A549 treated with AZD2906 at 1 μM for 4 hours (cell line): ENCODE measurements around the gene MON1A. TPM values are rescaled to one million over a fixed set of nuclear protein-coding genes. Genes with fewer than 3 reads are reported as not detected.

Experiments used
- total RNA-seq: library from RNA; stranded (reverse); fragments of 200-300 nt; extraction: Qiagen RNA extraction; gene quantifications from 5 replicates; pipeline ENCODE4 v1.2.3, GENCODE V29; 2022

Gene MON1A
- total RNA-seq = 5.6 to 9.0 TPM (median 8.0 TPM) in 5 replicates

DNA sequence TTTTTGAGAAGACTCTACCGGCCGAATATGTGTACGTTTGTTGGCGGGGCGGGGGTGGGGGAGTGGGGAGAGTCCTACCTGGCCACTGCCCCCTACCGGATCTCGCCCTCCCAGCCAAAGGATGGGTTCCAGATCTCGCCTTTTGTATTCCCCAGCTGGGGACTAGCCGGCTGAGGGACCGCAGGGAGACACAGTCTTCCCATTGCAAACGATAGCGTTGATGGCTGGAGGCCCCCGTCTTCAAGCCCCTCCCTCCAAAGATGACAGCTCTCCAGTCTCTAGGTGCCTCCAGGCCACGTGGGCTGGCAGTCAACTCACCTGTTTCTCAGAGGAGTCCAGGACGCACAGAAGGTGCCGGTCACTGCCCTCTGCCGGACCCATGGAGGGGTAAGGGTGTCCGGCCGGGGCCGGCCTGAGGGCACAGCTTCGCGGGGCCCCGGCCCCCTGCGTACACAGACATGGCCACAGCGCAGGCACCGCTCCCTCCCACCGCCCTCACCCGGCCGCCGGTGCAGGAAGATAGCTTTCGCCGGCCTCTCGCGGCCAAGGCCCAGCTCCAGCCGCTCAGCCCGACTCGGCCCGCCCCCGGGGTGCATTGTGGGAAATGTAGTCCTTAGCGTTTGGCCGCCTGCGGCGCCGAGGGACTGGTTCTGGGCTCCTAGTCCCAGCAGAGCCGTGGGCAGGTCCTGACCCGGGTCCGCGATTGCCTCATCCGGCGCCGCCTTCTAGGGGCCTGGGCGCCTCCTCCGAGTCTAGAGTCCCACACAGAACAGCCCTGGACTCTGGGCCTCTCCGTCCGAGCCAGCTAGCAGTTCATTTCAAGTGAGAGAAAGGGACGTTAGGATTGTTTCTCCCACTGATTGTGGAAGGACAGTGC, at the start of gene MON1A:
TSS of gene MON1A (minus strand) at position 521 of the 877 bp plus-strand sequence. CDS start 16,465 bp downstream, outside the sequence.

GRCh38 chr3:49939858-49940666, 10.5 kb upstream of the MON1A start, which contains the start of gene RBM6:
Gene RBM6, plus strand, starts transcription at chr3:49940150. Its CDS starts 22,492 bp downstream, at chr3:49962642.

GRCh38 chr3:49903451-49904424, 25.9 kb downstream of the MON1A start, which contains the start of gene MST1R:
Gene MST1R, minus strand, starts transcription at chr3:49903873. Its CDS starts 264 bp downstream, at chr3:49903609.

DNA sequence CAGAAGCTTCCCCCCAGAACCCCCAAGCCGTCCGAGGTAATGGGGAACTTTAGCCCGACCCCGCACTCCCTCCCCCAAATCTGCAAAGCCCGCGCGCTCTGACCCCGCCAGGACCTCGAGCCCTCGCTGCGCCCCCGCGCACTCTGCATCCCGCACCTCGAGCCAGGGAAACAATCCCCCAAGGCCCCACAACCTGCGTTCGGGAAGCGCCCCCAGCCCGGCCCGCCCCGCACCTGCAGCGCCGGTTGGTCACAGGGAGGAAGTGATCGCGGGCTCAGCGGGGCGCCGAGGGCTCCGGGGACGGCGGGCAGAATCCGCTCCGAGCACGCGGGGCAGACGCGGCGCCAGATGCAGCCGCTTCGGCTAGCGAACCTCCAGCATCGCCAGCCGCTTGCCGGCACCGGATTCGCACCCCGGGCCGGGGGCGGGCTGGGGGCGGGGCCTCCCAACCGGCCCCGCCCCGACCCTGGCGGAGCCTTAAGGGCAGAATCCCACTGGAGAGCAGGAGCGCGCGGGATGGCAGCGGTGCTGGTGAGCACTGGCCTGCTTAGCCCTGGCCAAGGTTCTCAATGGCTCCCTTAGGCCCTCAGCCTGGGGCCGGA, 60.0 kb downstream of the MON1A start, which contains the start of gene CAMKV:
TSS of gene CAMKV (minus strand) at position 382 of the 602 bp plus-strand sequence. CDS start 7,518 bp downstream, outside the sequence.

Other genes starting within 250 kb of the MON1A start
- 0.81 to 2.3 TPM (median 1.6 TPM) in 5 replicates for gene MST1, start 240.3 kb downstream of the MON1A start, total RNA-seq
- 9.4 to 15.5 TPM (median 13.9 TPM) in 5 replicates for gene RNF123, start 240.3 kb downstream of the MON1A start, total RNA-seq
- 0.58 to 1.8 TPM (median 0.82 TPM) in 5 replicates for gene AMIGO3, start 210.1 kb downstream of the MON1A start, total RNA-seq
- 14.2 to 20.7 TPM (median 18.2 TPM) in 5 replicates for gene GMPPB, start 205.9 kb downstream of the MON1A start, total RNA-seq
- gene IP6K1, start 143.3 kb downstream of the MON1A start, total RNA-seq = 20.5 to 23.7 TPM (median 21.2 TPM) in 5 replicates
- 0.12 to 0.42 TPM (median 0.28 TPM) in 5 replicates for gene CDHR4, start 129.9 kb downstream of the MON1A start, total RNA-seq
- gene INKA1, start 126.5 kb downstream of the MON1A start, total RNA-seq = 1.9 to 2.8 TPM (median 2.3 TPM) in 5 replicates
- 0.18 to 0.66 TPM (median 0.25 TPM) in 5 replicates for gene UBA7, start 115.9 kb downstream of the MON1A start, total RNA-seq
- 10.6 to 12.9 TPM (median 12.8 TPM) in 5 replicates for gene TRAIP, start 73.2 kb downstream of the MON1A start, total RNA-seq
- 0.17 to 0.30 TPM (median 0.23 TPM) in 5 replicates for gene CAMKV, start 59.9 kb downstream of the MON1A start, total RNA-seq
- gene MST1R, start 25.9 kb downstream of the MON1A start, total RNA-seq = 4.5 to 6.4 TPM (median 6.1 TPM) in 5 replicates
- gene RBM6, start 10.3 kb upstream of the MON1A start, total RNA-seq = 22.2 to 25.2 TPM (median 23.7 TPM) in 5 replicates
- gene RBM5, start 159.1 kb upstream of the MON1A start, total RNA-seq = 28.7 to 33.8 TPM (median 33.2 TPM) in 5 replicates
- gene SEMA3F, start 225.5 kb upstream of the MON1A start, total RNA-seq = 14.4 to 21.6 TPM (median 19.7 TPM) in 5 replicates